HEK293 (cell line): ENCODE results near the gene SLC52A3.

Experiments
- CTCF ChIA-PET: fragments of 350-600 bp; formaldehyde crosslinking; extraction: SDS; loops from one replicate; lab custom pipeline; 2021; ENCODE audit warnings: antibody characterized with exemption; lab: Yijun Ruan, JAX
- POLR2A ChIA-PET: fragments of 300-600 bp; formaldehyde crosslinking; extraction: SDS; loops from one replicate; lab custom pipeline; 2020; ENCODE audit warnings: antibody characterized with exemption, inconsistent platforms; lab: Yijun Ruan, JAX
- H3K27ac ChIP-seq: fragments of 200-500 bp; sonication (Bioruptor generic); 2 replicates; pipeline ENCODE4 v1.5.1; 2014; ENCODE audit warnings: low read depth, low read length, control low read depth, inconsistent platforms; ENCODE audit errors: extremely low read depth
- H3K36me3 ChIP-seq, 2 experiments: fragments of 200-500 bp in 1 of 2; sonication (Bioruptor generic) in 1 of 2; 1 replicate in 1 of 2; 2 replicates in 1 of 2; pipeline ENCODE4 v1.5.1; 2014 to 2017; ENCODE audit warnings: inconsistent platforms in 2 of 2, low read length in 2 of 2; ENCODE audit not compliant: control insufficient read depth in 2 of 2, insufficient read depth in 1 of 2
- H3K4me1 ChIP-seq: fragments of 200-500 bp; sonication (Bioruptor generic); 2 replicates; pipeline ENCODE4 v1.5.1; 2014; ENCODE audit warnings: mild to moderate bottlenecking, low read length, inconsistent platforms; ENCODE audit not compliant: control insufficient read depth, insufficient read depth
- H3K4me3 ChIP-seq: 2 replicates; pipeline ENCODE4 v1.5.1; 2011; ENCODE audit warnings: low read depth, mild to moderate bottlenecking, control low read depth, low read length, moderate library complexity
- H3K9me3 ChIP-seq: fragments of 200-500 bp; sonication (Bioruptor generic); 2 replicates; pipeline ENCODE4 v1.5.1; 2014; ENCODE audit warnings: low read depth, low read length, inconsistent platforms; ENCODE audit not compliant: control insufficient read depth, insufficient read depth
- GLIS2 ChIP-seq: fragments of 450-650 bp; formaldehyde crosslinking; IDR thresholded peaks from 2 replicates; pipeline ENCODE4 v1.5.1; 2016; ENCODE audit warnings: missing biosample characterization, missing genetic modification characterization
- HOXC10 ChIP-seq: sonication (generic); formaldehyde crosslinking; IDR thresholded peaks from 2 replicates; pipeline ENCODE4 v1.8.1; 2023; ENCODE audit warnings: mild to moderate bottlenecking, missing genetic modification reagents
- INSM2 ChIP-seq: fragments of 450-650 bp; formaldehyde crosslinking; IDR thresholded peaks from 2 replicates; pipeline ENCODE4 v1.5.1; 2016; ENCODE audit warnings: missing biosample characterization, missing genetic modification characterization
- SALL2 ChIP-seq: fragments of 450-650 bp; formaldehyde crosslinking; IDR thresholded peaks from 2 replicates; pipeline ENCODE4 v1.5.0; 2017; ENCODE audit warnings: missing biosample characterization, mild to moderate bottlenecking, missing genetic modification characterization, borderline replicate concordance
- SP2 ChIP-seq: fragments of 450-650 bp; formaldehyde crosslinking; IDR thresholded peaks from 2 replicates; pipeline ENCODE4 v1.5.1; 2016; ENCODE audit warnings: missing biosample characterization, missing genetic modification characterization
- ZBTB20 ChIP-seq: fragments of 450-650 bp; formaldehyde crosslinking; IDR thresholded peaks from 2 replicates; pipeline ENCODE4 v1.5.1; 2016; ENCODE audit warnings: missing biosample characterization, missing genetic modification characterization
- ZBTB6 ChIP-seq: fragments of 450-650 bp; formaldehyde crosslinking; IDR thresholded peaks from 2 replicates; pipeline ENCODE4 v1.5.1; 2017; ENCODE audit warnings: missing biosample characterization, missing genetic modification characterization
- ZNF132 ChIP-seq: fragments of 450-650 bp; formaldehyde crosslinking; IDR thresholded peaks from 2 replicates; pipeline ENCODE4 v1.5.1; 2017; ENCODE audit warnings: missing biosample characterization, missing genetic modification characterization, borderline replicate concordance
- ZNF174 ChIP-seq: fragments of 450-650 bp; formaldehyde crosslinking; IDR thresholded peaks from 2 replicates; pipeline ENCODE4 v1.5.0; 2017; ENCODE audit warnings: missing biosample characterization, mild to moderate bottlenecking, missing genetic modification characterization
- ZNF18 ChIP-seq: fragments of 450-650 bp; formaldehyde crosslinking; IDR thresholded peaks from 2 replicates; pipeline ENCODE4 v1.5.1; 2016; ENCODE audit warnings: missing biosample characterization, missing genetic modification characterization
- ZNF266 ChIP-seq: fragments of 450-650 bp; formaldehyde crosslinking; IDR thresholded peaks from 2 replicates; pipeline ENCODE4 v1.5.1; 2016; ENCODE audit warnings: missing biosample characterization, missing genetic modification characterization, low read depth
- ZNF394 ChIP-seq: fragments of 450-650 bp; formaldehyde crosslinking; IDR thresholded peaks from 2 replicates; pipeline ENCODE4 v1.5.1; 2016; ENCODE audit warnings: missing biosample characterization, missing genetic modification characterization, mild to moderate bottlenecking, moderate library complexity, borderline replicate concordance
- ZNF433 ChIP-seq: fragments of 450-650 bp; formaldehyde crosslinking; IDR thresholded peaks from 2 replicates; pipeline ENCODE4 v1.5.1; 2016; ENCODE audit warnings: missing biosample characterization, missing genetic modification characterization, low read depth
- ZNF513 ChIP-seq: fragments of 450-650 bp; IDR thresholded peaks from 2 replicates; pipeline ENCODE4 v1.5.1; 2018; ENCODE audit warnings: missing biosample characterization, missing genetic modification characterization
- ZNF529 ChIP-seq: fragments of 450-650 bp; formaldehyde crosslinking; IDR thresholded peaks from 2 replicates; pipeline ENCODE4 v1.5.1; 2017; ENCODE audit warnings: missing genetic modification characterization, missing biosample characterization; ENCODE audit not compliant: insufficient replicate concordance
- ZNF571 ChIP-seq: fragments of 450-650 bp; formaldehyde crosslinking; IDR thresholded peaks from 2 replicates; pipeline ENCODE4 v1.5.0; 2017; ENCODE audit warnings: missing biosample characterization, missing genetic modification characterization
- ZNF610 ChIP-seq: fragments of 450-650 bp; formaldehyde crosslinking; IDR thresholded peaks from 2 replicates; pipeline ENCODE4 v1.5.1; 2016; ENCODE audit warnings: missing biosample characterization, missing genetic modification characterization, borderline replicate concordance
- ZNF677 ChIP-seq: fragments of 450-650 bp; IDR thresholded peaks from 2 replicates; pipeline ENCODE4 v1.5.0; 2018; ENCODE audit warnings: missing biosample characterization, mild to moderate bottlenecking, missing genetic modification characterization, moderate library complexity
- TF ChIP-seq, protein P1 (sequence below): fragments of 450-650 bp; formaldehyde crosslinking; IDR thresholded peaks from 2 replicates; pipeline ENCODE4 v1.5.1; 2017; ENCODE audit warnings: missing biosample characterization, mild to moderate bottlenecking, missing genetic modification characterization, moderate library complexity

The SLC52A3 gene

DNA sequence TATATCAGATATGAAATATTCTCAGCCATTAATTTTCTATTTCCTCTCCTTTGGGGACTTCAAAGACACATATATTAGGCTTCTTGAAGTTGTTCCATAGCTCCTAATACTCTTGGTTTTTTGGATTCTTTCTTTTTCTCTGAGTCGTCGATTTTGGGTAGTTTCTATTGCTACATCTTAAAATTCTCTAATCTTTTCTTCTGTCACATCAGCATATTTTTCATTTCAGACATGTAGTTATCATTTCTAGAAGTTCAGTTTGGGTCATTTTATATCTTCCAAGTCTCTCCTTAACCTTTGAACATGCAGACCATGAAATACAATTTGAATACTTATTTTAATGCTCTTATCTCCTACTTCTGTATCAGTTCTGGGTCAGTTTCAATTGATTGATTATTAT is 53.8 kb downstream of the SLC52A3 start:
- ChIA-PET CTCF (interaction anchor here (1.8 to 1.9 kb wide), 2 partner anchors 14 to 47 kb away, joined by 5 to 11 read pairs; no protein-coding TSS in a partner anchor), POLR2A (no interaction called here)

GRCh38 chr20:711576-711975 is 56.7 kb downstream of the SLC52A3 start:
- no peaks in the 10 kb centered on the region for H3K9me3 ChIP-seq
- H3K4me1 ChIP-seq: no peaks in the 10 kb centered on the region
- CTCF ChIA-PET: no interaction called here
- H3K4me3 ChIP-seq: no peak overlapping the region
- no peak overlapping the region for H3K27ac ChIP-seq
- no peak for TF ChIP-seq ZNF529 (tag by site-specific recombination)
- no peak for TF ChIP-seq ZNF610 (tag by site-specific recombination)
- TF ChIP-seq GLIS2: no peak
- no peak for TF ChIP-seq ZNF18
- TF ChIP-seq, protein P1, sequence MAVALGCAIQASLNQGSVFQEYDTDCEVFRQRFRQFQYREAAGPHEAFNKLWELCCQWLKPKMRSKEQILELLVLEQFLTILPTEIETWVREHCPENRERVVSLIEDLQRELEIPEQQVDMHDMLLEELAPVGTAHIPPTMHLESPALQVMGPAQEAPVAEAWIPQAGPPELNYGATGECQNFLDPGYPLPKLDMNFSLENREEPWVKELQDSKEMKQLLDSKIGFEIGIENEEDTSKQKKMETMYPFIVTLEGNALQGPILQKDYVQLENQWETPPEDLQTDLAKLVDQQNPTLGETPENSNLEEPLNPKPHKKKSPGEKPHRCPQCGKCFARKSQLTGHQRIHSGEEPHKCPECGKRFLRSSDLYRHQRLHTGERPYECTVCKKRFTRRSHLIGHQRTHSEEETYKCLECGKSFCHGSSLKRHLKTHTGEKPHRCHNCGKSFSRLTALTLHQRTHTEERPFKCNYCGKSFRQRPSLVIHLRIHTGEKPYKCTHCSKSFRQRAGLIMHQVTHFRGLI: no peak
- no peak for TF ChIP-seq ZNF433
- TF ChIP-seq ZNF266 (tag by site-specific recombination): no peak
- no peak for TF ChIP-seq ZBTB20 (tag by site-specific recombination)
- no peak for TF ChIP-seq ZNF132 (tag by site-specific recombination)
- no peak for TF ChIP-seq ZBTB6
- TF ChIP-seq ZNF513: no peak
- no peak for TF ChIP-seq SALL2 (tag by site-specific recombination)
- no peak for TF ChIP-seq INSM2 (tag by site-specific recombination)
- TF ChIP-seq HOXC10 (CRISPR knock-in tag): no peak
- no peak for TF ChIP-seq ZNF394 (tag by site-specific recombination)
- H3K36me3 ChIP-seq: no peaks in the 10 kb centered on the region
- POLR2A ChIA-PET: no interaction called here

More for the DNA sequence above, 53.8 kb downstream of the SLC52A3 start:
- Histone ChIP-seq H3K4me1 (no peaks in the 10 kb centered on the region), H3K27ac (no peak overlapping the region), H3K36me3 (no peaks in the 10 kb centered on the region), H3K4me3 (no peak overlapping the region), H3K9me3 (no peaks in the 10 kb centered on the region)
- TF ChIP-seq ZNF174 (no peak), ZNF677 (tag by site-specific recombination) (no peak), ZNF132 (tag by site-specific recombination) (no peak), ZNF571 (tag by site-specific recombination) (no peak), SP2 (tag by site-specific recombination) (no peak)
